Right atrium auricular region (tissue), 2 donors: Measurements from ENCODE around the gene PTPRN2. TPM values are rescaled to one million over a fixed set of nuclear protein-coding genes. Genes with fewer than 3 reads are reported as not detected.

Source experiments
- DNase-seq: peaks from one replicate; pipeline ENCODE4 v3.0.0-alpha.2; 2019; ENCODE audit warnings: low spot score
- H3K27ac ChIP-seq, 2 donors: fragments of 200-600 bp; sonication (generic); 1 replicate in 1 of 2; 2 replicates in 1 of 2; pipeline ENCODE4 v1.5.1; 2016 to 2019
- H3K27me3 ChIP-seq, 2 donors: fragments of 200-600 bp; sonication (generic); one replicate each; pipeline versions ENCODE4 v1.5.1 to v1.6.0; 2017 to 2019
- H3K36me3 ChIP-seq: fragments of 200-600 bp; sonication (generic); one replicate; pipeline ENCODE4 v1.5.1; 2016
- H3K4me1 ChIP-seq, 2 donors: fragments of 200-600 bp; sonication (generic); one replicate each; pipeline versions ENCODE4 v1.5.1 to v1.6.0; 2017 to 2019
- H3K4me3 ChIP-seq, 2 donors: fragments of 200-600 bp; sonication (generic); 1 replicate in 1 of 2; 2 replicates in 1 of 2; pipeline ENCODE4 v1.5.1; 2017 to 2019; ENCODE audit warnings: mild to moderate bottlenecking in 1 of 2, moderate library complexity in 1 of 2
- H3K9me3 ChIP-seq, 2 donors: fragments of 200-600 bp; sonication (generic); one replicate each; pipeline ENCODE4 v1.5.1; 2019
- total RNA-seq, 2 donors: library from RNA; depleted of rRNA; stranded (reverse); fragments of >200 nt; gene quantifications; one replicate each; pipeline ENCODE4 v1.1.0, GENCODE V29; 2016
- TF ChIP-seq, protein P1 (sequence below), 2 donors: fragments of 200-600 bp; sonication (generic); IDR thresholded peaks; one replicate each; pipeline ENCODE4 v1.5.1; 2019; ENCODE audit warnings: antibody characterized with exemption in 2 of 2

The PTPRN2 gene
- total RNA-seq, 2 donors from 2014 or later = 2.6 to 2.7 TPM

DNA sequence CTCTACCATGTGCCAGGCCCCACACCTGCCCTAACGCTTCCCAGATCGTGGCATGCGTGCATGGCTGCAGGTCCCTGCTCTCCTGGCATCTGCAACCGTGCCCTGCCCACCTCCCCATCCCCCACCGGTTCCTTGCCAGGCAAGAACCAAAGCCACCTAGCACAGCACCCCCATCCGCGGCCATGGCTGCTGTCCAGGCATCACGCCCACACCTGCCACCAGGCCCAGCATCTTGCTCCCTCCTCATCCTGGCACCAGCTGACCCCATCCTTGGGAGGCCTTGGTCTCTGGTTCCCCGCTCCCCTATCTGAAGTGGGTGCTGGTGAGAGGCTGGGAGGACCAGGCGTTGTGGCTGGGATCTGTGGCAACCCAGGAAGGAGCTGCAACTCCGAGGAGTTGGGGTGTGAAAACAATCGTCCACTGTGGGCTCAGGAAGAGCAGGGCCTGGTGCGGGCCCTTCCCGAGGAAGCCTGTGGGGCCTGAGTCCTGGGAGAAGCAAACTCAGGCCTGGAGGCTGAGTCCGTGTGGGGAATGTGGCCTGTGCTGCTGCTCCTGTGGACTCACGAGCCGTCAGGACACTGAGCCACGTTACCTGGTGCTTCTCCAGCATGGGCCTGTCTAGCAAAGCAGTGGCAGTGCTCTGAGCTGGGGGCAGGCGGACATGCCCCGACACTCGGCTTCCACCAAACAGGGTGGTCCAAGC lies 833.8 kb downstream of the PTPRN2 start:
- no peaks in the 10 kb centered on the region for H3K9me3 ChIP-seq
- H3K27ac ChIP-seq = no peak overlapping the region
- DNase-seq = no peak
- no peaks in the 10 kb centered on the region for H3K4me1 ChIP-seq
- no peak overlapping the region for H3K4me3 ChIP-seq
- H3K27me3 ChIP-seq = no peaks in the 10 kb centered on the region
- TF ChIP-seq, protein P1, sequence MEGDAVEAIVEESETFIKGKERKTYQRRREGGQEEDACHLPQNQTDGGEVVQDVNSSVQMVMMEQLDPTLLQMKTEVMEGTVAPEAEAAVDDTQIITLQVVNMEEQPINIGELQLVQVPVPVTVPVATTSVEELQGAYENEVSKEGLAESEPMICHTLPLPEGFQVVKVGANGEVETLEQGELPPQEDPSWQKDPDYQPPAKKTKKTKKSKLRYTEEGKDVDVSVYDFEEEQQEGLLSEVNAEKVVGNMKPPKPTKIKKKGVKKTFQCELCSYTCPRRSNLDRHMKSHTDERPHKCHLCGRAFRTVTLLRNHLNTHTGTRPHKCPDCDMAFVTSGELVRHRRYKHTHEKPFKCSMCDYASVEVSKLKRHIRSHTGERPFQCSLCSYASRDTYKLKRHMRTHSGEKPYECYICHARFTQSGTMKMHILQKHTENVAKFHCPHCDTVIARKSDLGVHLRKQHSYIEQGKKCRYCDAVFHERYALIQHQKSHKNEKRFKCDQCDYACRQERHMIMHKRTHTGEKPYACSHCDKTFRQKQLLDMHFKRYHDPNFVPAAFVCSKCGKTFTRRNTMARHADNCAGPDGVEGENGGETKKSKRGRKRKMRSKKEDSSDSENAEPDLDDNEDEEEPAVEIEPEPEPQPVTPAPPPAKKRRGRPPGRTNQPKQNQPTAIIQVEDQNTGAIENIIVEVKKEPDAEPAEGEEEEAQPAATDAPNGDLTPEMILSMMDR (IDR thresholded peaks at IDR 0.05) = no peak
- H3K36me3 ChIP-seq = no peaks in the 10 kb centered on the region

GRCh38 chr7:157752832-157753291 lies 834.8 kb downstream of the PTPRN2 start:
- Histone ChIP-seq H3K27ac (no peak overlapping the region), H3K36me3 (no peaks in the 10 kb centered on the region), H3K9me3 (no peaks in the 10 kb centered on the region), H3K27me3 (no peaks in the 10 kb centered on the region), H3K4me3 (no peak overlapping the region), H3K4me1 (no peaks in the 10 kb centered on the region)
- TF ChIP-seq, protein P1 (IDR thresholded peaks at IDR 0.05) = no peak
- DNase-seq = no peak

DNA sequence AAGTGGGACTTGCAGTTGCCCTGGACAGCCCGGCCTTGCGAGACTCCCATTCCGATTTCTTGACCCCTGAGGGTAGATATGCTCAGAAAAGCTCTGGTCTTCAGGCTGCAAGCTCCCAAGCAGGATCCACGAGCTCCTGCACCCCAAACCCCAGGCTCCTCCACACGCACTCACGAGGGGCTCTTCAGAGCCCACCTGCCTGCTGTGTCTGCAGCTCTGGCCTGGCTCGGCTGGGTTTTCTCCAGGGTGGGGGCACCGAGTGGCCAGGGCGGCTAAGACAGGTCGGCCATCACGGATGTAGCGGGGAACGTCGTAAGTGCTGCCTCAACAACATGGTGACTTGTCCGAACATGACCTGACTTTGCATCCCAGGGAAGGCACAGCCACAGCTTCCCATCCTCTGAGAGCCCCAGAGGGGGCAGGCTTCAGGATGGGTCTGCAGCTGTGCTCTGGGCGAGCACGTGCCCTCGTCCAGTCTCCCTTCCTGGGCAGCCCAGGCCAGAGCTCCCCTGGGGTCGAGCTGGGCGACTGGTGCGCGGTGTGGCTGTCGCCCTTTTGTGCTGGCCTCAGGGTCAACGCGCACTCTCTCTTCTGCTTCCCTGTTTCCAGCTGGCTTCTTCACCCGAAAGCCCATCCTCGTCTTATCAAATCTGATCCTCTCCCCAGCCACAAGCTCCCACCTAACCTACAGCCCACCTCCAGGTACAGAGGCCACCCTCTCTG lies 835.5 kb downstream of the PTPRN2 start:
- TF ChIP-seq, protein P1 (IDR thresholded peaks at IDR 0.05) = no peak
- Histone ChIP-seq H3K27me3 (no peaks in the 10 kb centered on the region), H3K9me3 (no peaks in the 10 kb centered on the region), H3K27ac (no peak overlapping the region), H3K36me3 (no peaks in the 10 kb centered on the region), H3K4me1 (no peaks in the 10 kb centered on the region), H3K4me3 (no peak overlapping the region)
- DNase-seq = no peak

- no peaks in the 10 kb centered on the region for H3K36me3 ChIP-seq
- TF ChIP-seq, protein P1 (IDR thresholded peaks at IDR 0.05) = no peak
- no peak for DNase-seq
- H3K9me3 ChIP-seq = no peaks in the 10 kb centered on the region
- no peak overlapping the region for H3K27ac ChIP-seq
- no peaks in the 10 kb centered on the region for H3K27me3 ChIP-seq
- H3K4me1 ChIP-seq = no peaks in the 10 kb centered on the region
- no peak overlapping the region for H3K4me3 ChIP-seq
Observed at GRCh38 chr7:157751406-157751805, 836.2 kb downstream of the PTPRN2 start.

GRCh38 chr7:157750291-157750690 lies 837.3 kb downstream of the PTPRN2 start:
- no peaks in the 10 kb centered on the region for H3K4me1 ChIP-seq
- no peak overlapping the region for H3K4me3 ChIP-seq
- DNase-seq = no peak
- no peak overlapping the region for H3K27ac ChIP-seq
- H3K27me3 ChIP-seq = no peaks in the 10 kb centered on the region
- TF ChIP-seq, protein P1 (IDR thresholded peaks at IDR 0.05) = no peak
- no peaks in the 10 kb centered on the region for H3K36me3 ChIP-seq
- no peaks in the 10 kb centered on the region for H3K9me3 ChIP-seq
